Measurements from ENCODE around the gene TPK1. TPM values are rescaled to one million over a fixed set of nuclear protein-coding genes. Genes with fewer than 3 reads are reported as not detected.

TPK1 gene
- total RNA-seq, 1 donor from 2014 or later, result 0.77 TPM

DNA sequence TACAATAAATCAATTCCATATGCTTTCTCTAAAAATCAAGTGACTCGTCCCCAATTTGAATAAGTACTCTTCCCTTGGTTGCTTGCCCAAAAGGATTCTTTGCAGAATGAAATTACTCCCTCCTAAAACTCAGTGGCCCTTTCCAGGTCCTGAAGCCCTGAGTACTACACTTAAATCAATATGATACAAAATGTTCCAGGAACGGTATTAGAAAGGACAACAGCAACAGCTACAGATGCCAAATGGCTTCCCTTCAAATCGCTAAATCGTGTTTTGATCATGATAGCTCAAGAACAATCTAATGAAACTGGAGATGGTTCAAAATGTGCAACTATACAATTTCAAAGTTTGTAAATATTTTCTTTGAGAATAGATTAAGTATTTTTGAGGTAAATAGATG, 59.4 kb downstream of the TPK1 start:
- no peak for DNase-seq (ENCODE audit: low spot score)
- no peaks in the 10 kb centered on the region for H3K27me3 Mint-ChIP-seq (ENCODE audit: unreplicated experiment)
- H3K27ac Mint-ChIP-seq (ENCODE audit: unreplicated experiment), result no peak overlapping the region
- H3K4me3 Mint-ChIP-seq (ENCODE audit: unreplicated experiment), result no peak overlapping the region
- H3K4me1 Mint-ChIP-seq (ENCODE audit: unreplicated experiment), result no peaks in the 10 kb centered on the region
- TF ChIP-seq, protein P1, sequence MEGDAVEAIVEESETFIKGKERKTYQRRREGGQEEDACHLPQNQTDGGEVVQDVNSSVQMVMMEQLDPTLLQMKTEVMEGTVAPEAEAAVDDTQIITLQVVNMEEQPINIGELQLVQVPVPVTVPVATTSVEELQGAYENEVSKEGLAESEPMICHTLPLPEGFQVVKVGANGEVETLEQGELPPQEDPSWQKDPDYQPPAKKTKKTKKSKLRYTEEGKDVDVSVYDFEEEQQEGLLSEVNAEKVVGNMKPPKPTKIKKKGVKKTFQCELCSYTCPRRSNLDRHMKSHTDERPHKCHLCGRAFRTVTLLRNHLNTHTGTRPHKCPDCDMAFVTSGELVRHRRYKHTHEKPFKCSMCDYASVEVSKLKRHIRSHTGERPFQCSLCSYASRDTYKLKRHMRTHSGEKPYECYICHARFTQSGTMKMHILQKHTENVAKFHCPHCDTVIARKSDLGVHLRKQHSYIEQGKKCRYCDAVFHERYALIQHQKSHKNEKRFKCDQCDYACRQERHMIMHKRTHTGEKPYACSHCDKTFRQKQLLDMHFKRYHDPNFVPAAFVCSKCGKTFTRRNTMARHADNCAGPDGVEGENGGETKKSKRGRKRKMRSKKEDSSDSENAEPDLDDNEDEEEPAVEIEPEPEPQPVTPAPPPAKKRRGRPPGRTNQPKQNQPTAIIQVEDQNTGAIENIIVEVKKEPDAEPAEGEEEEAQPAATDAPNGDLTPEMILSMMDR (IDR thresholded peaks at IDR 0.05; ENCODE audit: unreplicated experiment), result no peak
- no peaks in the 10 kb centered on the region for H3K9me3 Mint-ChIP-seq (ENCODE audit: unreplicated experiment)
- H3K36me3 Mint-ChIP-seq (ENCODE audit: low read depth, unreplicated experiment), result no peaks in the 10 kb centered on the region

DNA sequence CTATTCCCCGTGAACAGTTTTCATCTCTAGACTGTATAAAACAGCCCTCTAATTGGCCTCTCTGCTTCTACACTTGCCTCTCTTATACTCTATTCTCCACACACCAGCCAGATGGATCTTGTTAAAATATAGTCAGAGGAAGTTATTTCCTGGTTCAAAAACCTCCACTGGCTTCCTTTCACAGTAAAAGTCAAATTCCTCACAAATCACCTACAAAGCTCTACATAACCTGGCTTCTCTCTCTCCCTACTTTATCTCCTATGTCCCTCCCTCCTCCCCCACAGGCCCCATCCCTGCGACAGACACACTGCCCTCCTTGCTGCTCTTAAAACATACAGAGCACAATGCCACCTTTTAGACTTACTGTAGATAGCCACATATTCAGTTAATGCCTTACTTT, 60.1 kb downstream of the TPK1 start:
- H3K36me3 Mint-ChIP-seq (ENCODE audit: low read depth, unreplicated experiment), result no peaks in the 10 kb centered on the region
- DNase-seq (ENCODE audit: low spot score), result no peak
- H3K27ac Mint-ChIP-seq (ENCODE audit: unreplicated experiment), result no peak overlapping the region
- H3K27me3 Mint-ChIP-seq (ENCODE audit: unreplicated experiment), result no peaks in the 10 kb centered on the region
- H3K4me3 Mint-ChIP-seq (ENCODE audit: unreplicated experiment), result no peak overlapping the region
- TF ChIP-seq, protein P1 (IDR thresholded peaks at IDR 0.05; ENCODE audit: unreplicated experiment), result no peak
- no peaks in the 10 kb centered on the region for H3K4me1 Mint-ChIP-seq (ENCODE audit: unreplicated experiment)
- no peaks in the 10 kb centered on the region for H3K9me3 Mint-ChIP-seq (ENCODE audit: unreplicated experiment)

GRCh38 chr7:144771927-144772326, 63.9 kb downstream of the TPK1 start:
- H3K27ac Mint-ChIP-seq (ENCODE audit: unreplicated experiment), result no peak overlapping the region
- no peak overlapping the region for H3K4me3 Mint-ChIP-seq (ENCODE audit: unreplicated experiment)

GRCh38 chr7:144771174-144771573, 64.7 kb downstream of the TPK1 start:
- H3K4me3 Mint-ChIP-seq (ENCODE audit: unreplicated experiment), result no peak overlapping the region
- H3K36me3 Mint-ChIP-seq (ENCODE audit: low read depth, unreplicated experiment), result no peaks in the 10 kb centered on the region
- H3K27me3 Mint-ChIP-seq (ENCODE audit: unreplicated experiment), result no peaks in the 10 kb centered on the region
- H3K27ac Mint-ChIP-seq (ENCODE audit: unreplicated experiment), result no peak overlapping the region
- H3K9me3 Mint-ChIP-seq (ENCODE audit: unreplicated experiment), result no peaks in the 10 kb centered on the region
- TF ChIP-seq, protein P1 (IDR thresholded peaks at IDR 0.05; ENCODE audit: unreplicated experiment), result no peak
- H3K4me1 Mint-ChIP-seq (ENCODE audit: unreplicated experiment), result no peaks in the 10 kb centered on the region
- DNase-seq (ENCODE audit: low spot score), result no peak

More at GRCh38 chr7:144771927-144772326, 63.9 kb downstream of the TPK1 start:
- H3K9me3 Mint-ChIP-seq (ENCODE audit: unreplicated experiment), result no peaks in the 10 kb centered on the region
- no peaks in the 10 kb centered on the region for H3K27me3 Mint-ChIP-seq (ENCODE audit: unreplicated experiment)
- DNase-seq (ENCODE audit: low spot score), result no peak
- no peaks in the 10 kb centered on the region for H3K4me1 Mint-ChIP-seq (ENCODE audit: unreplicated experiment)
- no peaks in the 10 kb centered on the region for H3K36me3 Mint-ChIP-seq (ENCODE audit: low read depth, unreplicated experiment)
- TF ChIP-seq, protein P1 (IDR thresholded peaks at IDR 0.05; ENCODE audit: unreplicated experiment), result no peak

GRCh38 chr7:144769352-144769751, 66.5 kb downstream of the TPK1 start:
- no peak for DNase-seq (ENCODE audit: low spot score)
- Mint-ChIP-seq H3K9me3 (ENCODE audit: unreplicated experiment) (no peaks in the 10 kb centered on the region), H3K4me3 (ENCODE audit: unreplicated experiment) (no peak overlapping the region), H3K27me3 (ENCODE audit: unreplicated experiment) (no peaks in the 10 kb centered on the region), H3K36me3 (ENCODE audit: low read depth, unreplicated experiment) (no peaks in the 10 kb centered on the region), H3K4me1 (ENCODE audit: unreplicated experiment) (no peaks in the 10 kb centered on the region), H3K27ac (ENCODE audit: unreplicated experiment) (no peak overlapping the region)
- TF ChIP-seq, protein P1 (IDR thresholded peaks at IDR 0.05; ENCODE audit: unreplicated experiment), result no peak
